Vagina (tissue), 2 donors: Measurements from ENCODE around the gene ATP5PD. TPM values are rescaled to one million over a fixed set of nuclear protein-coding genes. Genes with fewer than 3 reads are reported as not detected.

ENCODE experiments used
- DNase-seq, 2 donors: peaks; one replicate each; pipeline ENCODE4 v3.0.0-alpha.2; 2017; ENCODE audit errors: extremely low spot score in 2 of 2
- H3K27ac ChIP-seq: fragments of 200-600 bp; sonication (generic); one replicate; pipeline ENCODE4 v1.5.1; 2019
- H3K27me3 ChIP-seq: fragments of 200-600 bp; sonication (generic); one replicate; pipeline ENCODE4 v1.5.1; 2019
- H3K36me3 ChIP-seq, 2 donors: fragments of 200-600 bp; sonication (generic); one replicate each; pipeline ENCODE4 v1.5.1; 2017 to 2019
- H3K4me1 ChIP-seq: fragments of 200-600 bp; sonication (generic); one replicate; pipeline ENCODE4 v1.5.1; 2019
- H3K4me3 ChIP-seq, 2 donors: fragments of 200-600 bp; sonication (generic); 1 replicate in 1 of 2; 2 replicates in 1 of 2; pipeline ENCODE4 v1.5.1; 2016 to 2019
- H3K9me3 ChIP-seq: fragments of 200-600 bp; sonication (generic); one replicate; pipeline ENCODE4 v1.5.1; 2019
- CTCF ChIP-seq, 3 experiments: fragments of 450-650 bp in 2 of 3; fragments of 200-600 bp in 1 of 3; sonication (generic) in 1 of 3; IDR thresholded peaks; one replicate each; pipeline ENCODE4 v1.5.1; 2017 to 2019; ENCODE audit warnings: antibody characterized with exemption in 3 of 3, mild to moderate bottlenecking in 2 of 3, moderate library complexity in 2 of 3
- POLR2A ChIP-seq, 2 donors: fragments of 450-650 bp; IDR thresholded peaks; one replicate each; pipeline ENCODE4 v1.6.1; 2017; ENCODE audit warnings: antibody characterized with exemption in 2 of 2, mild to moderate bottlenecking in 2 of 2, moderate library complexity in 2 of 2
- POLR2AphosphoS5 ChIP-seq, 2 donors: sonication (generic); formaldehyde crosslinking; IDR thresholded peaks; one replicate each; pipeline ENCODE4 v1.9.0; 2017; ENCODE audit warnings: antibody characterized with exemption in 2 of 2, mild to moderate bottlenecking in 2 of 2, low read depth in 1 of 2; ENCODE audit not compliant: insufficient read depth in 1 of 2
- intact Hi-C: fragments of 100-400 bp; cut with DNase I; formaldehyde crosslinking; loops from one replicate; pipeline ENCODE4 v1.15.1; 2023
- total RNA-seq: library from RNA; depleted of rRNA; stranded (reverse); fragments of >200 nt; gene quantifications from one replicate; pipeline ENCODE4 v1.2.3, GENCODE V29; 2016

ATP5PD gene
- total RNA-seq, 1 donor from 2014 or later, result 149 TPM

- Histone ChIP-seq H3K4me1 (peaks cover 7% of the 10 kb centered on the region), H3K27ac (no peak overlapping the region), H3K4me3 (no peak overlapping the region), H3K9me3 (no peaks in the 10 kb centered on the region), H3K36me3 (peaks cover 0 to 4% of the 10 kb centered on the region in 2 donors), H3K27me3 (no peaks in the 10 kb centered on the region)
- no peak for TF ChIP-seq CTCF (IDR thresholded peaks at IDR 0.05)
- no peak for TF ChIP-seq POLR2AphosphoS5 (IDR thresholded peaks at IDR 0.05; ENCODE audit: insufficient read depth in 1 of 2, low read depth in 1 of 2)
- TF ChIP-seq POLR2A (IDR thresholded peaks at IDR 0.05), result no peak
- intact Hi-C loops, result loop anchor here (10.0 kb wide), 1 partner anchor 55 kb away; no protein-coding TSS in a partner anchor
- no peak for DNase-seq
Observed at GRCh38 chr17:75069783-75070182, 23.0 kb upstream of the ATP5PD start.

- Histone ChIP-seq H3K4me3 (no peak overlapping the region), H3K4me1 (peaks cover under 1% of the 10 kb centered on the region), H3K9me3 (no peaks in the 10 kb centered on the region), H3K27ac (no peak overlapping the region), H3K27me3 (no peaks in the 10 kb centered on the region), H3K36me3 (peaks cover 0 to 14% of the 10 kb centered on the region in 2 donors)
- intact Hi-C loops, result no loop called here
- DNase-seq, result no peak
- TF ChIP-seq POLR2A (IDR thresholded peaks at IDR 0.05) (no peak), POLR2AphosphoS5 (IDR thresholded peaks at IDR 0.05; ENCODE audit: insufficient read depth in 1 of 2, low read depth in 1 of 2) (no peak), CTCF (IDR thresholded peaks at IDR 0.05) (no peak)
Observed at GRCh38 chr17:75068750-75069149, 22.0 kb upstream of the ATP5PD start.

GRCh38 chr17:75067856-75068255 lies 21.1 kb upstream of the ATP5PD start:
- Histone ChIP-seq H3K27me3 (no peaks in the 10 kb centered on the region), H3K27ac (no peak overlapping the region), H3K4me1 (no peaks in the 10 kb centered on the region), H3K9me3 (no peaks in the 10 kb centered on the region), H3K36me3 (peaks cover 0 to 23% of the 10 kb centered on the region in 2 donors), H3K4me3 (no peak overlapping the region)
- intact Hi-C loops, result no loop called here
- DNase-seq, result no peak
- TF ChIP-seq POLR2A (IDR thresholded peaks at IDR 0.05) (no peak), CTCF (IDR thresholded peaks at IDR 0.05) (no peak)

GRCh38 chr17:75065562-75066151 lies 18.9 kb upstream of the ATP5PD start:
- DNase-seq, result no peak
- TF ChIP-seq POLR2AphosphoS5 (IDR thresholded peaks at IDR 0.05; ENCODE audit: insufficient read depth in 1 of 2, low read depth in 1 of 2) (no peak), CTCF (IDR thresholded peaks at IDR 0.05) (no peak), POLR2A (IDR thresholded peaks at IDR 0.05) (no peak)
- Histone ChIP-seq H3K27ac (no peak overlapping the region), H3K27me3 (no peaks in the 10 kb centered on the region), H3K4me1 (no peaks in the 10 kb centered on the region), H3K4me3 (no peak overlapping the region), H3K9me3 (no peaks in the 10 kb centered on the region), H3K36me3 (peaks cover 0 to 40% of the 10 kb centered on the region in 2 donors)
- intact Hi-C loops, result no loop called here

- H3K9me3 ChIP-seq, result no peaks in the 10 kb centered on the region
- H3K27ac ChIP-seq, result no peak overlapping the region
- intact Hi-C loops, result no loop called here
- no peak for TF ChIP-seq POLR2AphosphoS5 (IDR thresholded peaks at IDR 0.05; ENCODE audit: insufficient read depth in 1 of 2, low read depth in 1 of 2)
- no peak for TF ChIP-seq CTCF (IDR thresholded peaks at IDR 0.05)
- TF ChIP-seq POLR2A (IDR thresholded peaks at IDR 0.05), result no peak
- peaks cover 0 to 41% of the 10 kb centered on the region in 2 donors for H3K36me3 ChIP-seq
- no peaks in the 10 kb centered on the region for H3K4me1 ChIP-seq
- H3K27me3 ChIP-seq, result no peaks in the 10 kb centered on the region
- no peak for DNase-seq
- H3K4me3 ChIP-seq, result no peak overlapping the region
Observed at GRCh38 chr17:75064867-75065561, 18.2 kb upstream of the ATP5PD start.
